Activated CD4-positive, alpha-beta T cell treated with anti-CD3 and anti-CD28 coated beads for 24 hours (primary cell): ENCODE measurements around the gene PCDHGA10.
"Not testable (repeated sequence)": the region's sequence is repeated elsewhere in the genome, so short reads cannot be mapped to it uniquely, and the experiment has no call there.

Source experiments
- DNase-seq, 2 donors: peaks; one replicate each; pipeline ENCODE4 v3.0.0-alpha.2; 2020; ENCODE audit warnings: low read depth in 2 of 2

PCDHGA10 gene

GRCh38 chr5:141420855-141421488, 8.2 kb downstream of the PCDHGA10 start, which contains the start of gene PCDHGA11:
Gene PCDHGA11, plus strand, starts transcription at chr5:141421051. Its CDS starts 177 bp downstream, at chr5:141421228.
- peak in 1 of 2 donors; percentile 14 for DNase-seq

- DNase-seq = no peak
These were observed 8.7 kb downstream of the PCDHGA10 start for GRCh38 chr5:141421489-141421855.

- no peak for DNase-seq
These were observed 10.0 kb downstream of the PCDHGA10 start for GRCh38 chr5:141422742-141423291.

- no peak for DNase-seq
These were observed 15.1 kb downstream of the PCDHGA10 start for GRCh38 chr5:141427783-141428426.

- no peak for DNase-seq
These were observed 17.7 kb downstream of the PCDHGA10 start, which contains the start of gene PCDHGA12 for GRCh38 chr5:141430332-141431113. Gene PCDHGA12, plus strand, starts transcription at chr5:141430507. Its CDS starts 253 bp downstream, at chr5:141430760.

GRCh38 chr5:141431286-141431685, 18.5 kb downstream of the PCDHGA10 start:
- no peak for DNase-seq

- not testable (repeated sequence) for DNase-seq
These were observed 19.5 kb downstream of the PCDHGA10 start for GRCh38 chr5:141432308-141432707.

- DNase-seq = not testable (repeated sequence)
These were observed 19.9 kb downstream of the PCDHGA10 start for GRCh38 chr5:141432726-141433125.

GRCh38 chr5:141434006-141434405, 21.2 kb downstream of the PCDHGA10 start:
- no peak for DNase-seq

GRCh38 chr5:141437221-141437620, 24.4 kb downstream of the PCDHGA10 start:
- no peak for DNase-seq

- DNase-seq = no peak
These were observed 26.8 kb downstream of the PCDHGA10 start for GRCh38 chr5:141439411-141440141.

GRCh38 chr5:141440341-141440740, 27.6 kb downstream of the PCDHGA10 start:
- DNase-seq = no peak

GRCh38 chr5:141441571-141442170, 28.9 kb downstream of the PCDHGA10 start:
- DNase-seq = no peak

GRCh38 chr5:141465351-141465750, 52.6 kb downstream of the PCDHGA10 start:
- no peak for DNase-seq
